ENCODE results near the gene TNFRSF1B. TPM values are rescaled to one million over a fixed set of nuclear protein-coding genes. Genes with fewer than 3 reads are reported as not detected.
A peak's percentile ranks its signal among the peaks of the same experiment; 100 is the strongest.

Gene TNFRSF1B
- total and polyA plus RNA-seq, 9 of the 15 experiments (the other 6 are each of a cell fraction or from before 2014, with no cell fraction given) = 8.8 to 91.3 (median 36.0) TPM

DNA sequence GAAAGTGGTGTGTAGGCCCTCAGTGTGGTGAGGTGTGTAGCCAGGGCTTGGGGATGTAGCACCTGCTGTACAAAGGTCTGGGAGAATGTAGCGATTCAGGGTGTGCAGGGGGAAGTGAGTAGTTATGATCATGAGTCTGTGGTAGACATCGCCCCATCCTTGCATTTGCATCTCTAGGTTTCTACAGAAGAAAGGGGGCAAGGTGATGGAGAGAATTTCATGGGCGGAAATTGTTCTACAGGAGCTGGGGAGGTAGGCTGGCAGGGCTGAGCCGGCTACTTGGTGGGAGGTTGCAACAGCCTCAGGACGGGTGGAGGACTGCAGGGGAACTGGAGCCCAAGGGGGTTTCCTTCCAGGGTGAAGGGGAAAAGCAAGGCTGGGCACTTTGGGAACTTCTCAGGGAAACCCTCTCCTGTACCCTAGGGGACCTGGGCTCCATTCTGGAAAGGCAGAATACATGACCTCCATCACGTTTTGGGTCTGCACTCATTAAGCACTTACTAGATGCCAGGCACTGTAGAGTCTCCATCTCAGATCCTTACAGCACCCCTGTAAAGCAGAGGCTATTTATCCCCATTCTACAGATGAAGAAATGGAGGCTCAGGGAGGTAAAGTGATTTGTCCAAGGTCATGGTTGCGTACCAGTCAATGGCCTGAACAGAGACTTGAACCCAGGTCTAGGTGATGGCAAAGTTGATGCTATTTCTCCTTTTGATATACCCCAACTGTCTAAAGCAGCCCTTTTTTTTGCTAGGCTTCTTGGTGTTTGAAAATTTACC is 14.5 kb upstream of the TNFRSF1B start:
- peaks cover 16 to 24% of the 10 kb centered on the region in 2 experiments for H3K4me1 ChIP-seq (replicated peaks in 1 of 2; ENCODE audit: control insufficient read depth in 2 of 2, insufficient read depth in 2 of 2, low read length in 2 of 2)
- ATAC-seq (no peak), FAIRE-seq (no peak), DNase-seq (ENCODE audit: extremely low read depth in 1 of 4, low spot score in 3 of 4) (no peak)
- no peaks in the 10 kb centered on the region for H4K20me1 ChIP-seq (replicated peaks; ENCODE audit: control insufficient read depth, insufficient read depth, low read length)
- no peaks in the 10 kb centered on the region for H3K36me3 ChIP-seq (ENCODE audit: control insufficient read depth, insufficient read depth, low read length)
- 0 out of 2 replicates have a peak, but pooled peaks have one; percentile 20 for TF ChIP-seq HDAC2 (IDR thresholded peaks at IDR 0.05)
- peak; percentile 86 for TF ChIP-seq BCOR (IDR thresholded peaks at IDR 0.05)
- TF ChIP-seq, protein P1, sequence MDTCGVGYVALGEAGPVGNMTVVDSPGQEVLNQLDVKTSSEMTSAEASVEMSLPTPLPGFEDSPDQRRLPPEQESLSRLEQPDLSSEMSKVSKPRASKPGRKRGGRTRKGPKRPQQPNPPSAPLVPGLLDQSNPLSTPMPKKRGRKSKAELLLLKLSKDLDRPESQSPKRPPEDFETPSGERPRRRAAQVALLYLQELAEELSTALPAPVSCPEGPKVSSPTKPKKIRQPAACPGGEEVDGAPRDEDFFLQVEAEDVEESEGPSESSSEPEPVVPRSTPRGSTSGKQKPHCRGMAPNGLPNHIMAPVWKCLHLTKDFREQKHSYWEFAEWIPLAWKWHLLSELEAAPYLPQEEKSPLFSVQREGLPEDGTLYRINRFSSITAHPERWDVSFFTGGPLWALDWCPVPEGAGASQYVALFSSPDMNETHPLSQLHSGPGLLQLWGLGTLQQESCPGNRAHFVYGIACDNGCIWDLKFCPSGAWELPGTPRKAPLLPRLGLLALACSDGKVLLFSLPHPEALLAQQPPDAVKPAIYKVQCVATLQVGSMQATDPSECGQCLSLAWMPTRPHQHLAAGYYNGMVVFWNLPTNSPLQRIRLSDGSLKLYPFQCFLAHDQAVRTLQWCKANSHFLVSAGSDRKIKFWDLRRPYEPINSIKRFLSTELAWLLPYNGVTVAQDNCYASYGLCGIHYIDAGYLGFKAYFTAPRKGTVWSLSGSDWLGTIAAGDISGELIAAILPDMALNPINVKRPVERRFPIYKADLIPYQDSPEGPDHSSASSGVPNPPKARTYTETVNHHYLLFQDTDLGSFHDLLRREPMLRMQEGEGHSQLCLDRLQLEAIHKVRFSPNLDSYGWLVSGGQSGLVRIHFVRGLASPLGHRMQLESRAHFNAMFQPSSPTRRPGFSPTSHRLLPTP (IDR thresholded peaks at IDR 0.05; ENCODE audit: borderline replicate concordance, extremely low read depth, insufficient read length) = no peak
- TF ChIP-seq RBM25 (IDR thresholded peaks at IDR 0.05; ENCODE audit: low read depth, low read length, severe bottlenecking) = peak; percentile 87
- TF ChIP-seq, protein P2, sequence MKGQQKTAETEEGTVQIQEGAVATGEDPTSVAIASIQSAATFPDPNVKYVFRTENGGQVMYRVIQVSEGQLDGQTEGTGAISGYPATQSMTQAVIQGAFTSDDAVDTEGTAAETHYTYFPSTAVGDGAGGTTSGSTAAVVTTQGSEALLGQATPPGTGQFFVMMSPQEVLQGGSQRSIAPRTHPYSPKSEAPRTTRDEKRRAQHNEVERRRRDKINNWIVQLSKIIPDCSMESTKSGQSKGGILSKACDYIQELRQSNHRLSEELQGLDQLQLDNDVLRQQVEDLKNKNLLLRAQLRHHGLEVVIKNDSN (CRISPR knock-in tag; IDR thresholded peaks at IDR 0.05) = peak; percentile 23; the same call in 1 of the 2 replicates
- TF ChIP-seq, protein P3, sequence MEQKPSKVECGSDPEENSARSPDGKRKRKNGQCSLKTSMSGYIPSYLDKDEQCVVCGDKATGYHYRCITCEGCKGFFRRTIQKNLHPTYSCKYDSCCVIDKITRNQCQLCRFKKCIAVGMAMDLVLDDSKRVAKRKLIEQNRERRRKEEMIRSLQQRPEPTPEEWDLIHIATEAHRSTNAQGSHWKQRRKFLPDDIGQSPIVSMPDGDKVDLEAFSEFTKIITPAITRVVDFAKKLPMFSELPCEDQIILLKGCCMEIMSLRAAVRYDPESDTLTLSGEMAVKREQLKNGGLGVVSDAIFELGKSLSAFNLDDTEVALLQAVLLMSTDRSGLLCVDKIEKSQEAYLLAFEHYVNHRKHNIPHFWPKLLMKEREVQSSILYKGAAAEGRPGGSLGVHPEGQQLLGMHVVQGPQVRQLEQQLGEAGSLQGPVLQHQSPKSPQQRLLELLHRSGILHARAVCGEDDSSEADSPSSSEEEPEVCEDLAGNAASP (IDR thresholded peaks at IDR 0.05) = no peak
- TF ChIP-seq KDM1A (IDR thresholded peaks at IDR 0.05) = peak in 1 of 2 experiments; percentile 52; a peak in 2 of 4 replicates
- 0 out of 2 replicates have a peak, but pooled peaks have one; percentile 26 for TF ChIP-seq ADNP (tag; IDR thresholded peaks at IDR 0.05)
- no peaks in the 10 kb centered on the region for H3K79me2 ChIP-seq (ENCODE audit: control insufficient read depth, insufficient read depth, low read length)
- H3K9ac ChIP-seq (ENCODE audit: insufficient read depth in 1 of 2, low read depth in 2 of 2, low read length in 2 of 2) = no peak overlapping the region
- no peak overlapping the region for H3K4me3 ChIP-seq
- H3K27me3 ChIP-seq (ENCODE audit: control insufficient read depth in 2 of 2, insufficient read depth in 2 of 2, low read length in 2 of 2) = no peaks in the 10 kb centered on the region; a peak in 1 of 5 replicates
- no peak overlapping the region for H3K4me2 ChIP-seq (ENCODE audit: insufficient read depth, low read length)
- H3K9me3 ChIP-seq (replicated peaks; ENCODE audit: control insufficient read depth, insufficient read depth, low read depth, low read length) = no peaks in the 10 kb centered on the region
- CTCF ChIA-PET (ENCODE audit: low intra/inter-chr PET ratio) = no interaction called here
- POLR2A ChIA-PET = interaction anchor here (0.6 to 2.8 kb wide), 4 partner anchors 8 to 58 kb away, joined by 3 to 12 read pairs (median 4); partner anchors contain the start of gene TNFRSF1B
- no peaks in the 10 kb centered on the region for H3K9me1 ChIP-seq (ENCODE audit: control insufficient read depth, insufficient read depth, low read length)
- 50% methylated on average over 7 of the region's 7 CpGs for WGBS (ENCODE audit: insufficient coverage, low coverage, missing lambda C conversion rate)
- in situ Hi-C loops (cut with MboI) (no loop called here), intact Hi-C loops (cut with micrococcal nuclease) (no loop called here)
- no peak overlapping the region for H3K27ac ChIP-seq (ENCODE audit: extremely low read depth, low read depth, low read length)
- H2AFZ ChIP-seq (ENCODE audit: low read depth, low read length) = no peak overlapping the region
- no TSS peak for BruUV-seq (replicated peaks)
